GM12878 (cell line): Measurements from ENCODE around the gene POU2F3. TPM values are rescaled to one million over a fixed set of nuclear protein-coding genes. Genes with fewer than 3 reads are reported as not detected.

Experiments
- ATAC-seq: fragments of 200-7000 bp; cut with Tn5 transposase; 3 replicates; pipeline ENCODE4 v1.9.1; 2020; ENCODE audit warnings: mild to moderate bottlenecking, moderate library complexity
- BruUV-seq: library from RNA; stranded (reverse); fragments of 400-500 nt; replicated peaks from 2 replicates; lab custom pipeline; 2021; lab: Mats Ljungman, UMichigan
- CTCF ChIA-PET: fragments of 300-600 bp; sonication (Branson Sonifier 250); formaldehyde crosslinking; extraction: SDS; loops from one replicate; lab custom pipeline; 2021; ENCODE audit warnings: inconsistent platforms; lab: Yijun Ruan, JAX
- POLR2A ChIA-PET: fragments of 350-600 bp; formaldehyde crosslinking; extraction: SDS; loops from one replicate; lab custom pipeline; 2021; ENCODE audit warnings: inconsistent platforms; lab: Charles Lee
- RAD21 ChIA-PET: fragments of 300-600 bp; sonication (Branson Sonifier 250); formaldehyde crosslinking; loops from one replicate; lab custom pipeline; 2023; ENCODE audit warnings: antibody characterized with exemption; ENCODE audit not compliant: unreplicated experiment; lab: Charles Lee
- SMC1A ChIA-PET: fragments of 300-600 bp; sonication (Branson Sonifier 250); formaldehyde crosslinking; loops from one replicate; lab custom pipeline; 2023; ENCODE audit not compliant: unreplicated experiment, uncharacterized antibody; lab: Charles Lee
- DNase-seq: peaks from one replicate; pipeline ENCODE4 v3.0.0-alpha.2; 2011; ENCODE audit warnings: low read depth, low spot score
- FAIRE-seq: peaks from 3 replicates; lab custom pipeline; 2011; peaks lifted over from hg19 to GRCh38; lab: Jason Lieb, UNC
- H2AFZ ChIP-seq: 2 replicates; pipeline ENCODE4 v1.6.0; 2011; ENCODE audit warnings: low read depth, low read length, control low read depth; ENCODE audit not compliant: control insufficient read depth
- H3K27ac ChIP-seq: 2 replicates; pipeline ENCODE4 v1.5.1; 2011; ENCODE audit warnings: control low read depth; ENCODE audit not compliant: control insufficient read depth, insufficient read depth
- H3K27me3 ChIP-seq, 2 experiments: replicated peaks in 1 of 2; 2 replicates each; pipeline versions ENCODE4 v1.6.0 to v1.6.1; 2011; ENCODE audit warnings: low read length in 1 of 2; ENCODE audit not compliant: control insufficient read depth in 2 of 2, insufficient read depth in 2 of 2
- H3K36me3 ChIP-seq, 2 experiments: 2 replicates each; pipeline ENCODE4 v1.5.1; 2011; ENCODE audit warnings: low read length in 1 of 2; ENCODE audit not compliant: control insufficient read depth in 2 of 2, insufficient read depth in 2 of 2
- H3K4me1 ChIP-seq: 2 replicates; pipeline ENCODE4 v1.6.1; 2011; ENCODE audit warnings: mild to moderate bottlenecking, low read length, moderate library complexity, mixed read lengths; ENCODE audit not compliant: control insufficient read depth, insufficient read depth
- H3K4me2 ChIP-seq: 2 replicates; pipeline ENCODE4 v1.6.0; 2011; ENCODE audit warnings: control low read depth; ENCODE audit not compliant: control insufficient read depth, insufficient read depth
- H3K4me3 ChIP-seq: fragments of 200-600 bp; sonication (generic); 2 replicates; pipeline ENCODE4 v1.5.1; 2016
- H3K79me2 ChIP-seq: 2 replicates; pipeline ENCODE4 v1.6.0; 2011; ENCODE audit warnings: low read length; ENCODE audit not compliant: control insufficient read depth, insufficient read depth
- H3K9ac ChIP-seq: 2 replicates; pipeline ENCODE4 v1.8.0; 2011; ENCODE audit warnings: low read length, control low read depth, mixed read lengths; ENCODE audit not compliant: control insufficient read depth, insufficient read depth
- H3K9me3 ChIP-seq: replicated peaks from 3 replicates; pipeline ENCODE4 v1.5.1; 2011; ENCODE audit warnings: mild to moderate bottlenecking, low read length; ENCODE audit not compliant: control insufficient read depth, insufficient read depth
- H4K20me1 ChIP-seq: 2 replicates; pipeline ENCODE4 v1.6.0; 2011; ENCODE audit not compliant: control insufficient read depth, insufficient read depth
- CHD1 ChIP-seq: IDR thresholded peaks from 2 replicates; pipeline ENCODE4 v1.6.1; 2012; ENCODE audit warnings: low read depth, low read length, improper control_type of control experiment
- NFIC ChIP-seq: IDR thresholded peaks from 2 replicates; pipeline ENCODE4 v1.6.1; 2012; ENCODE audit warnings: low read depth, mild to moderate bottlenecking, inconsistent platforms, low read length, moderate library complexity
- SUPT20H ChIP-seq: IDR thresholded peaks from 2 replicates; pipeline ENCODE4 v1.6.1; 2011; ENCODE audit warnings: low read depth, mild to moderate bottlenecking, low read length, moderate library complexity, borderline replicate concordance; ENCODE audit not compliant: control insufficient read depth
- TAF1 ChIP-seq: IDR thresholded peaks from 2 replicates; pipeline ENCODE4 v1.6.1; 2011; ENCODE audit warnings: mild to moderate bottlenecking, low read depth, low read length, borderline replicate concordance
- WGBS: methylation state at CpG from one replicate; pipeline ENCODE4 v1.1.6; 2016; ENCODE audit warnings: low lambda C conversion rate; ENCODE audit not compliant: insufficient replicate concordance, insufficient coverage; ENCODE audit errors: missing lambda C conversion rate; 5-methylcytosine and 5-hydroxymethylcytosine counted together
- in situ Hi-C: fragments of 300-500 bp; cut with MboI; formaldehyde crosslinking; loops from 9 replicates; pipeline ENCODE4 v1.14.3; 2018; ENCODE audit warnings: mixed read lengths
- intact Hi-C: fragments of 100-400 bp; cut with micrococcal nuclease; formaldehyde crosslinking; loops from one replicate; pipeline ENCODE4 v1.14.2; 2022; ENCODE audit not compliant: unreplicated experiment
- polyA plus RNA-seq, 11 experiments: library from polyadenylated mRNA; depleted of rRNA in 4 of 11; unstranded in 6 of 11; stranded (reverse) in 5 of 11; fragments of >200 nt; fragmentation: Nextera tagmentation in 4 of 11; fragmentation: Illumina TruSeq in 1 of 11; extraction: Ambion mirVana in 4 of 11; extraction: Trizol in 1 of 11; gene quantifications; 1 replicate in 1 of 11; 2 replicates in 10 of 11; pipeline versions ENCODE4 v1.2.1 to v1.2.3, GENCODE V29; 2011 to 2016; ENCODE audit warnings: inconsistent platforms in 2 of 11, missing spikeins in 2 of 11, low read depth in 1 of 11
- total RNA-seq, 4 experiments: library from RNA; depleted of rRNA in 3 of 4; stranded (reverse); fragments of >200 nt in 3 of 4; fragmentation: Illumina TruSeq in 1 of 4; extraction: Trizol in 1 of 4; gene quantifications; 2 replicates each; pipeline versions ENCODE4 v1.2.1 to v1.2.3, GENCODE V29; 2013 to 2021
- TF ChIP-seq, protein P1 (sequence below): fragments of 450-650 bp; formaldehyde crosslinking; IDR thresholded peaks from 2 replicates; pipeline ENCODE4 v1.5.0; 2022; ENCODE audit warnings: mild to moderate bottlenecking, missing genetic modification characterization
- TF ChIP-seq, protein P2 (sequence below): fragments of 450-650 bp; IDR thresholded peaks from 2 replicates; pipeline ENCODE4 v1.6.1; 2018; ENCODE audit warnings: borderline replicate concordance, mild to moderate bottlenecking; ENCODE audit not compliant: partially characterized antibody
- TF ChIP-seq, protein P3 (sequence below): fragments of 450-650 bp; IDR thresholded peaks from 2 replicates; pipeline ENCODE4 v1.6.1; 2017; ENCODE audit warnings: low read depth, mild to moderate bottlenecking, moderate library complexity
- TF ChIP-seq, protein P4 (sequence below): IDR thresholded peaks from 2 replicates; pipeline ENCODE4 v1.6.1; 2012; ENCODE audit warnings: mild to moderate bottlenecking, low read depth, low read length

The POU2F3 gene
- total and polyA plus RNA-seq, 10 of the 15 experiments (the other 5 are each of a cell fraction or from before 2014, with no cell fraction given), result 0.09 to 4.4 (median 0.33) TPM

DNA sequence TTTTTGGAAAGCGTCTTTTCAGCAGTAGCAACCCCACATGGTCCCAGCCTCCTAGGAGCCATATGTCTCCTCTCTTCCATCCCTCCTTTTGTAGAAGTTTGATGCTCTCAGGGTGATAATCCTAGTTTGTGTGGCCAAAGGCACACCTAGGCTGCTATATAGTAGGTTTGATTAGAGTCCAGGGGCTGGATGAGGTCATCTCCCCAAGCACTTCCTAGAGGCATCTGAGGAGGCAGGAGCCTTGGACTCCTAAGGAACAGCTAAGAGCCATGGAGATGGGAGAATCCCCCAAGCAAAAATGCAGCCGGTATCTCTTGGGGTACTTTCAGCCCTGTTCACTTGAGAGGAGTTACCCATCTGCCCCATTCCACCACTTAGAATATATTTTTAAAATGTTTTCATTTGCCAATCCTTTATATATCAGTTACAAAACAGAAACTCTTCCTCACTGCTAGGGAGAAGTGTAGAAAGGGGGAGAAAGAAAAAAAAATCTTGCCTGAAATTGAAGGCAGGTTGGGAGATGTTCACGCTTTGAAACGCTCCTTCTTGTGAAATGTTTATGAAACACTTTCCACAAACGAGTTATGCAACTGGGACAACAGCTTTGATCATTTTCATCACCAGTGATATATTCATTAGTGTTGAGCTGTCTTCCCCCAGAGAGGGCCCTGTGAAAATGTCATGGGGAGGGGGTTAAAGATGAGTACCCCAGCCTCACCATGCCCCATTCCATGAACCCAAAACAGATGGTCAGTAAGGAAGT is 53.3 kb downstream of the POU2F3 start:
- Histone ChIP-seq H3K4me3 (no peak overlapping the region), H3K4me1 (no peaks in the 10 kb centered on the region), H3K27me3 (no peaks in the 10 kb centered on the region; a peak in 1 of 4 replicates), H3K9me3 (no peaks in the 10 kb centered on the region; the same call in 2 of the 3 replicates), H3K4me2 (no peak overlapping the region), H3K36me3 (no peaks in the 10 kb centered on the region), H2AFZ (no peak overlapping the region), H3K9ac (no peak overlapping the region), H4K20me1 (no peaks in the 10 kb centered on the region; the same call in 1 of the 2 replicates), H3K79me2 (no peaks in the 10 kb centered on the region), H3K27ac (no peak overlapping the region)
- intact Hi-C loops (no loop called here), in situ Hi-C loops (no loop called here)
- no TSS peak for BruUV-seq
- ChIA-PET SMC1A (interaction anchor here (1.6 to 13.1 kb wide), 3 partner anchors 10 to 59 kb away, joined by 5 to 372 read pairs (median 176); partner anchors contain the start of gene POU2F3), CTCF (interaction anchor here (0.6 to 19.8 kb wide), 3 partner anchors 9 to 236 kb away, joined by 3 to 783 read pairs (median 4); partner anchors contain the start of gene POU2F3), RAD21 (no interaction called here), POLR2A (no interaction called here)
- no peak for ATAC-seq
- TF ChIP-seq, protein P1, sequence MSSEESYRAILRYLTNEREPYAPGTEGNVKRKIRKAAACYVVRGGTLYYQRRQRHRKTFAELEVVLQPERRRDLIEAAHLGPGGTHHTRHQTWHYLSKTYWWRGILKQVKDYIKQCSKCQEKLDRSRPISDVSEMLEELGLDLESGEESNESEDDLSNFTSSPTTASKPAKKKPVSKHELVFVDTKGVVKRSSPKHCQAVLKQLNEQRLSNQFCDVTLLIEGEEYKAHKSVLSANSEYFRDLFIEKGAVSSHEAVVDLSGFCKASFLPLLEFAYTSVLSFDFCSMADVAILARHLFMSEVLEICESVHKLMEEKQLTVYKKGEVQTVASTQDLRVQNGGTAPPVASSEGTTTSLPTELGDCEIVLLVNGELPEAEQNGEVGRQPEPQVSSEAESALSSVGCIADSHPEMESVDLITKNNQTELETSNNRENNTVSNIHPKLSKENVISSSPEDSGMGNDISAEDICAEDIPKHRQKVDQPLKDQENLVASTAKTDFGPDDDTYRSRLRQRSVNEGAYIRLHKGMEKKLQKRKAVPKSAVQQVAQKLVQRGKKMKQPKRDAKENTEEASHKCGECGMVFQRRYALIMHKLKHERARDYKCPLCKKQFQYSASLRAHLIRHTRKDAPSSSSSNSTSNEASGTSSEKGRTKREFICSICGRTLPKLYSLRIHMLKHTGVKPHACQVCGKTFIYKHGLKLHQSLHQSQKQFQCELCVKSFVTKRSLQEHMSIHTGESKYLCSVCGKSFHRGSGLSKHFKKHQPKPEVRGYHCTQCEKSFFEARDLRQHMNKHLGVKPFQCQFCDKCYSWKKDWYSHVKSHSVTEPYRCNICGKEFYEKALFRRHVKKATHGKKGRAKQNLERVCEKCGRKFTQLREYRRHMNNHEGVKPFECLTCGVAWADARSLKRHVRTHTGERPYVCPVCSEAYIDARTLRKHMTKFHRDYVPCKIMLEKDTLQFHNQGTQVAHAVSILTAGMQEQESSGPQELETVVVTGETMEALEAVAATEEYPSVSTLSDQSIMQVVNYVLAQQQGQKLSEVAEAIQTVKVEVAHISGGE (CRISPR knock-in tag), result no peak
- TF ChIP-seq SUPT20H (no peak), NFIC (no peak), TAF1 (no peak), CHD1 (no peak)
- TF ChIP-seq, protein P2, sequence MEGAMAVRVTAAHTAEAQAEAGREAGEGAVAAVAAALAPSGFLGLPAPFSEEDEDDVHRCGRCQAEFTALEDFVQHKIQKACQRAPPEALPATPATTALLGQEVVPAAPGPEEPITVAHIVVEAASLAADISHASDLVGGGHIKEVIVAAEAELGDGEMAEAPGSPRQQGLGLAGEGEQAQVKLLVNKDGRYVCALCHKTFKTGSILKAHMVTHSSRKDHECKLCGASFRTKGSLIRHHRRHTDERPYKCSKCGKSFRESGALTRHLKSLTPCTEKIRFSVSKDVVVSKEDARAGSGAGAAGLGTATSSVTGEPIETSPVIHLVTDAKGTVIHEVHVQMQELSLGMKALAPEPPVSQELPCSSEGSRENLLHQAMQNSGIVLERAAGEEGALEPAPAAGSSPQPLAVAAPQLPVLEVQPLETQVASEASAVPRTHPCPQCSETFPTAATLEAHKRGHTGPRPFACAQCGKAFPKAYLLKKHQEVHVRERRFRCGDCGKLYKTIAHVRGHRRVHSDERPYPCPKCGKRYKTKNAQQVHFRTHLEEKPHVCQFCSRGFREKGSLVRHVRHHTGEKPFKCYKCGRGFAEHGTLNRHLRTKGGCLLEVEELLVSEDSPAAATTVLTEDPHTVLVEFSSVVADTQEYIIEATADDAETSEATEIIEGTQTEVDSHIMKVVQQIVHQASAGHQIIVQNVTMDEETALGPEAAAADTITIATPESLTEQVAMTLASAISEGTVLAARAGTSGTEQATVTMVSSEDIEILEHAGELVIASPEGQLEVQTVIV, result no peak
- TF ChIP-seq, protein P3, sequence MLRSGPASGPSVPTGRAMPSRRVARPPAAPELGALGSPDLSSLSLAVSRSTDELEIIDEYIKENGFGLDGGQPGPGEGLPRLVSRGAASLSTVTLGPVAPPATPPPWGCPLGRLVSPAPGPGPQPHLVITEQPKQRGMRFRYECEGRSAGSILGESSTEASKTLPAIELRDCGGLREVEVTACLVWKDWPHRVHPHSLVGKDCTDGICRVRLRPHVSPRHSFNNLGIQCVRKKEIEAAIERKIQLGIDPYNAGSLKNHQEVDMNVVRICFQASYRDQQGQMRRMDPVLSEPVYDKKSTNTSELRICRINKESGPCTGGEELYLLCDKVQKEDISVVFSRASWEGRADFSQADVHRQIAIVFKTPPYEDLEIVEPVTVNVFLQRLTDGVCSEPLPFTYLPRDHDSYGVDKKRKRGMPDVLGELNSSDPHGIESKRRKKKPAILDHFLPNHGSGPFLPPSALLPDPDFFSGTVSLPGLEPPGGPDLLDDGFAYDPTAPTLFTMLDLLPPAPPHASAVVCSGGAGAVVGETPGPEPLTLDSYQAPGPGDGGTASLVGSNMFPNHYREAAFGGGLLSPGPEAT, result no peak
- TF ChIP-seq, protein P4, sequence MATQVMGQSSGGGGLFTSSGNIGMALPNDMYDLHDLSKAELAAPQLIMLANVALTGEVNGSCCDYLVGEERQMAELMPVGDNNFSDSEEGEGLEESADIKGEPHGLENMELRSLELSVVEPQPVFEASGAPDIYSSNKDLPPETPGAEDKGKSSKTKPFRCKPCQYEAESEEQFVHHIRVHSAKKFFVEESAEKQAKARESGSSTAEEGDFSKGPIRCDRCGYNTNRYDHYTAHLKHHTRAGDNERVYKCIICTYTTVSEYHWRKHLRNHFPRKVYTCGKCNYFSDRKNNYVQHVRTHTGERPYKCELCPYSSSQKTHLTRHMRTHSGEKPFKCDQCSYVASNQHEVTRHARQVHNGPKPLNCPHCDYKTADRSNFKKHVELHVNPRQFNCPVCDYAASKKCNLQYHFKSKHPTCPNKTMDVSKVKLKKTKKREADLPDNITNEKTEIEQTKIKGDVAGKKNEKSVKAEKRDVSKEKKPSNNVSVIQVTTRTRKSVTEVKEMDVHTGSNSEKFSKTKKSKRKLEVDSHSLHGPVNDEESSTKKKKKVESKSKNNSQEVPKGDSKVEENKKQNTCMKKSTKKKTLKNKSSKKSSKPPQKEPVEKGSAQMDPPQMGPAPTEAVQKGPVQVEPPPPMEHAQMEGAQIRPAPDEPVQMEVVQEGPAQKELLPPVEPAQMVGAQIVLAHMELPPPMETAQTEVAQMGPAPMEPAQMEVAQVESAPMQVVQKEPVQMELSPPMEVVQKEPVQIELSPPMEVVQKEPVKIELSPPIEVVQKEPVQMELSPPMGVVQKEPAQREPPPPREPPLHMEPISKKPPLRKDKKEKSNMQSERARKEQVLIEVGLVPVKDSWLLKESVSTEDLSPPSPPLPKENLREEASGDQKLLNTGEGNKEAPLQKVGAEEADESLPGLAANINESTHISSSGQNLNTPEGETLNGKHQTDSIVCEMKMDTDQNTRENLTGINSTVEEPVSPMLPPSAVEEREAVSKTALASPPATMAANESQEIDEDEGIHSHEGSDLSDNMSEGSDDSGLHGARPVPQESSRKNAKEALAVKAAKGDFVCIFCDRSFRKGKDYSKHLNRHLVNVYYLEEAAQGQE, result no peak
- no peak for DNase-seq
- WGBS, result 53% methylated on average over 5 of the region's 5 CpGs
- no peak for FAIRE-seq
